ELR (cell line): ENCODE results near the gene ZNF283.
"Not testable (repeated sequence)": the region's sequence is repeated elsewhere in the genome, so short reads cannot be mapped to it uniquely, and the experiment has no call there.

ENCODE experiments used
- DNase-seq: peaks from one replicate; pipeline ENCODE4 v3.0.0-alpha.2; 2015; ENCODE audit warnings: low read depth

ZNF283 gene

DNA sequence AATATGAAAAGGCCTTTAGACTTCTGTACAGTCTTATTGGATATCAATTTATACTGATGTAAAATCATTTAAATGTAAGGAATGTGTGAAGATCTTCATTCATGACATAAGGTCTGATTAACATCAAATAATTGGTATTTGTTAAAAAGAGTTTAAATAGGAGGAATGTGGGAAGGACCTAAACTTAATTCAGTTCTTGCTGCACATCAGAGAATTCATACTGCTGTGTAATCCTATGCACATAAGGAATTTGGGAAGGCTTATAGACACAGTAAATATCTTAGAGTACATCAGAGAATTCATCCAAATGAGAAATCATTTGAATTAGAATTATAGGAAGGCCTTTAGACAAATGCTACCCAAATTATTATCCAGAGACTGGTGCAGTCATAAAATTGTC is 21.7 kb downstream of the ZNF283 start:
- DNase-seq = no peak

GRCh38 chr19:43858174-43858573 is 31.1 kb downstream of the ZNF283 start:
- DNase-seq = no peak

DNA sequence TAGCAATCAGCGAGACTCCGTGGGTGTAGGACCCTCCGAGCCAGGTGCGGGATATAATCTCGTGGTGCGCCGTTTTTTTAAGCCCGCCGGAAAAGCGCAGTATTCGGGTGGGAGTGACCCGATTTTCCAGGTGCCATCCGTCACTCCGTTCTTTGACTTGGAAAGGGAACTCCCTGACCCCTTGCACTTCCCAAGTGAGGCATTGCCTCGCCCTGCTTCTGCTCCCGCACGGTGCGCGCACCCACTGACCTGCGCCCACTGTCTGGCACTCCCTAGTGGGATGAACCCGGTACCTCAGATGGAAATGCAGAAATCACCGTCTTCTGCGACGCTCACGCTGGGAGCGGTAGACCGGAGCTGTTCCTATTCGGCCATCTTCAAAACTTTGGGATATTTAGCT is 39.8 kb downstream of the ZNF283 start:
- not testable (repeated sequence) for DNase-seq

- DNase-seq = peak; percentile 37
These were observed 45.6 kb downstream of the ZNF283 start for GRCh38 chr19:43872547-43873336.

DNA sequence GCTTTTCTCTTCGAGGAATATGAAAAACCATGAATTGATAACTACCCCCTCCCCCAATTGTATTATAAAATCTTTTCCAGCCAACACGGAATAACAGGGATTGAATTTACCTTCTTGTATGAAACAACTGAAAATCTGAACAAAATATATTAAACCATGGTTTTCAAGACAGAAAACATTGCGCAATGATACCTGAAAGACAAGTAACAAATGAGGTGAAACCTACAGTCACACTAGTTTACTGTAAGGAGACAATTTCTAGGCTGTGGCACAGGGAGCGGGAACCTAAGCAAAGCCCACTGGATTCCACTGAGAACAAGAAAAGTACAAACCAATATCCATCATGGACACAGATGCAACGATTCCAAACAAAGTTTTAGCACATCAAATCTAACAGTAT is 53.4 kb downstream of the ZNF283 start:
- DNase-seq = no peak

- DNase-seq = no peak
These were observed 56.7 kb downstream of the ZNF283 start, which contains the start of gene ZNF404 for GRCh38 chr19:43883864-43884263. TSS of gene ZNF404 (minus strand) at chr19:43883964.

DNA sequence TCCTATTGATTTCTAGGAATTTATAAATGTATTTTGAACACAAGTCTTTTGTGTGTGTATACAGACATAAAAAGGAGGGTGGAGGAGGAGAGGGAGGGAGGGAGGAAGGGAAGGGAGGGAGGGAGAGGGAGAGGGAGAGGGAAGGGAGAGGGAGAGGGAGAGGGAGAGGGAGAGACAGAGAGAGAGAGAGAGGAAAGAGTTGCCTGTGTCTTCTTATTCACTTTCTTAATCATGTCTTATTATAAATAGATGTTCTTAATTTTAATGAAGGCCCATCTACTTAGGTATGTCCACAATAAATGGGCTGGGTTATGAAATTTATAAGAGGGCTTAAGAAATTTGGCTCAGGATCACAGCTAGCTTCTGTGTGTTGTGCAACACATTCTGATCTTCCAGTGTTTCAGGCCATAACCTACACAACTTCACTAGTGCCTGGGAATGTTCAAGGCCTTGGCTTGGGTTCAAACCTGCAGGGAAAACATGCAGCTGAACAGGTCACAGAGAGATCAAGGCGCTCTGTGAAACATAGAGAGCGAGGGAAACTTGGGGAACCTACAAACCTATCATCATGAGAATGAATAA is 68.7 kb downstream of the ZNF283 start:
- no peak for DNase-seq
